DOHH2 (cell line): ENCODE results near the gene CTSZ.

ENCODE experiments used
- CTCF ChIP-seq: fragments of 200-600 bp; sonication (generic); IDR thresholded peaks from one replicate; pipeline ENCODE4 v1.5.1; 2014; ENCODE audit warnings: antibody characterized with exemption, mild to moderate bottlenecking, low read depth, low read length; ENCODE audit not compliant: poor library complexity, severe bottlenecking
- EZH2phosphoT487 ChIP-seq: fragments of 200-600 bp; sonication (generic); IDR thresholded peaks from 2 replicates; pipeline ENCODE4 v1.6.1; 2017; ENCODE audit warnings: borderline replicate concordance, mild to moderate bottlenecking, antibody characterized with exemption, low read length, moderate library complexity, mixed read lengths

GRCh38 chr20:59004763-59005522 lies 2.1 kb downstream of the CTSZ start:
- no peak for TF ChIP-seq CTCF
- TF ChIP-seq EZH2phosphoT487: no peak
